DMS79 (cell line): ENCODE data around the gene SLC5A1.
"Not testable (repeated sequence)": the region's sequence is repeated elsewhere in the genome, so short reads cannot be mapped to it uniquely, and the experiment has no call there.

Source experiments
- DNase-seq: peaks from one replicate; lab custom pipeline; 2025; lab: John Stamatoyannopoulos, UW

The SLC5A1 gene

DNA sequence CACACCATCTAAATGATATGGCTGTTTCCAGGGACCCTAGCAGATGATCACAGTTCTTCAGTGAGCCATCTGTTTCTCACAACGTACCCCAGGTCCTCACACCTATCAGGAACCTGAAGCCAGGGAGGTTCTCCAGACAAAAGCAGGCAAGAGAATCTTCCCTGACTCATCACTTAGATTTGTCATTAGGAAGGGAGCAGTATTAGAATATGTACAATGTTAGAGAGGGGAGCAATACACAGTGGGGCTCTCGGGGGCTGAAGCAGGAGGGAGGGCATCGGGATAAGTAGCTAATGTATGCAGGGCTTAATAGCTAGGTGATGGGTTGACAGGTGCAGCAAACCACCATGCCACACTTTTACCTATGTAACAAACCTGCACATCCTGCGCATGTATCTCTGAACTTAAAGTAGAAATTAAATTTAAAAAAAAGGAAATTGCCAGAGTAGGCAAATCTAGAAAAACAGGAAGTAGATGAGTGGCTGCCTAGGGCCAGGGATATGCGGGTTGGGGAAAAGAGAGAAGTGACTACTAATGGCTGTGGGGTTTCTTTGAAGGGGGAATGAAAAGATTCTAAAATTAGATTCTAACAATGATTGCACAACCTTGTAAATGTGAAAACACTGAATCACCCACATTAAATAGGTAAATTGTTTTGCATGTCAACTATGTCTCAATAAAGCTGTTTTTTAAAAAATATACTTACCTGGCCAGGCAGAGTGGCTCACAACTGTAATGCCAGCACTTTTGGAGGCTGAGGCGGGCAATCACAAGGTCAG, 101.6 kb downstream of the SLC5A1 start:
- DNase-seq, result no peak

DNA sequence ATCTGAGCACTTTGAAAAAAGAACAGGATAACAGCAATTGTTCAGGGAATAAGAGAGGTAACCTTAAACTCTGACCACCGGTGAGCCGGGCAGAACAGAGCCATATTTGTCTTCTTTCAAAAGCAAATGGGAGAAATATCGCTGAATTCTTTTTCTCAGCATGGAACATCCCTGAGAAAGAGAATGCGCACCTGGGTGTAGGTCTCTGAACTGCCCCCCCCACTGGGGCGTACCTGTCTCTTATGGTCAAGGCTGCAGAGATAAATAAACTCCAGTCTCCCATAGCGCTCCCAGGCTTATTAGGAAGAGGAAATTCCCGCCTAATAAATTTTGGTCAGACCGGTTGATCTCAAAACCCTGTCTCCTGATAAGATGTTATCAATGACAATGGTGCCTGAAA, 104.1 kb downstream of the SLC5A1 start:
- not testable (repeated sequence) for DNase-seq

DNA sequence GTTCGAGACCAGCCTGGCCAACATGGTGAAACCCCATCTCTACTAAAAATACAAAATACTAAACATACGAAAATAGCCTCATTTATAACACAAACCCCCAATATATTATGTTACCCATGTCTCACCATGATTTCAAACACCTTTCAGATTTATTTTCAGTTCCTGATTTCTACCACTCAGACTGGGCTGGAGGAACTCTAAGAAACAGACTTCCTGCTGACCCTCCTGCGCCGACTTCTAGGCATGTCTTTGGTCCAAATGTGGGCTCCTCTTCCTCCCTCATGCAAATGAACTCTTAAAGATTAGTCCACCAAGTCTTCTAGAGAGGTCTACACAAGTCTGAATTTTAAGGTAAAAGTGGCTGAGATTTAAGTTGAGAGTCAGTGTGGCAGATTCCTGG, 105.3 kb downstream of the SLC5A1 start:
- DNase-seq, result not testable (repeated sequence)

DNA sequence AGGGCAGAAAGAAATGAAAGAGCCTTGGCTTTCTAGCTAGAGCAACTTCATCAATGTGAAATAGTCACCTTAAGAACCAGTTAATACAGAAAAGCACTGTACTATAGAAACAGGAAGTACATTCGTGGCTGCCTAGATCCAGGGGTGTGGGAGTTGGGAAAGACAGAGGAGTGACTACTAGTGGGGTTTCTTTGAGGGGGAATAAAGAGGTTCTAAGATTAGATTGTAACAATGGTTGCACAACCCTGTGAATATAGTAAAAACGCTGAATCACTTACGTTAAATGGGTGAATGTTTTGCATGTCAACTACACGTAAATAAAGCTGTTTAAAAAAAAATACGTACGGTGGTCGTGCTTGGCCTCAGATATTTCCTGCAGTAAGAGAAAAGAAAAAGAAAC, 107.6 kb downstream of the SLC5A1 start:
- not testable (repeated sequence) for DNase-seq

DNA sequence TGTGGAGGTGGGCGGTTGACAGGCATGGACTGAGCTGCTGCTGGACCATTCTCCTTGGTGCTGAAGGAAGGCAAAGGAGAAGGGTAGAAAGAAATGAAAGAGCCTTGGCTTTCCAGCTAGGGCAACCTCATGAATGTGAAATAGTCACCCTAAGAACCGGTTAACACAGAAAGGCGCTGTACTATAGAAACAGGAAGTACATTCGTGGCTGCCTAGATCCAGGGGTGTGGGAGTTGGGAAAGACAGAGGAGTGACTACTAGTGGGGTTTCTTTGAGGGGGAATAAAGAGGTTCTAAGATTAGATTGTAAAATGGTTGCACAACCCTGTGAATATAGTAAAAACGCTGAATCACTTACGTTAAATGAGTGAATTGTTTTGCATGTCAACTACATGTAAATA, 108.6 kb downstream of the SLC5A1 start:
- not testable (repeated sequence) for DNase-seq

DNA sequence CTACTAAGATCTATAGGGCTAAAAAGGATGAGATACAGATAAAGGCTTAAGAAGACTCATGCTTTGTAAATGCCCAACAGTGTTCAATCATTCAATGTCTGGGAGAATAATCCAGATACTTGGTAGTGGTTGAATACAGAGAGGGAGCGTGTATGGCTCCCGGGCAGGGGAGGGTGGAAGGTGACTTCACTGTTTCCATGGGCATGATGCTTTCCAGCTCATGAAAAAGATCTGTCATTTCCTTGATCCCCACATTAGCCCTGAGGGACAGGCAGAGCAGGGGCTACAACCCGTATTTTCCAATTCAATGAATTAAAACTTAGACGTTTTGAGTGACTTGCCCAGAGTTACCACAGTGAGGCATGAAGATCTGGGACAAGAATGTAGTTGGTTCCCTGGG, 111.7 kb downstream of the SLC5A1 start:
- DNase-seq, result not testable (repeated sequence)

DNA sequence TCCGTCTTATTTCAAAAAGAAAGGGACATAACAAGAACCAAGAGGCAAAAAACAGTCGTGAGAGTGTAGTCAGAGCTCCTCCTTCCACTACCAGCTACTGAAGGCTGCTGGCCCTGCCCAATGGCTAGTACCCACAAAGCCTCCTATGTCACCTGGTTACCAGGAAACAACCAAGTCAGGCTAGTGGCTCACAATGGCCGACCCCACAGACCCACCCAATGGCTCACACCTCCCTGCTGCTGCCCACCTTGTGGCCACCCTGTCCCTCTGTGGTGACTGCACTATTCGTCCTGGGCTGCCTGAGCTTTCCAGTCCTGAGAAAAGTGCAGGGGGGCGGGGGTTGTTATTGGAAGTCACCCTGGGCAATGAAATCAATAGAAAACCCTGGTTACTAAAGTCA, 114.6 kb downstream of the SLC5A1 start:
- not testable (repeated sequence) for DNase-seq

DNA sequence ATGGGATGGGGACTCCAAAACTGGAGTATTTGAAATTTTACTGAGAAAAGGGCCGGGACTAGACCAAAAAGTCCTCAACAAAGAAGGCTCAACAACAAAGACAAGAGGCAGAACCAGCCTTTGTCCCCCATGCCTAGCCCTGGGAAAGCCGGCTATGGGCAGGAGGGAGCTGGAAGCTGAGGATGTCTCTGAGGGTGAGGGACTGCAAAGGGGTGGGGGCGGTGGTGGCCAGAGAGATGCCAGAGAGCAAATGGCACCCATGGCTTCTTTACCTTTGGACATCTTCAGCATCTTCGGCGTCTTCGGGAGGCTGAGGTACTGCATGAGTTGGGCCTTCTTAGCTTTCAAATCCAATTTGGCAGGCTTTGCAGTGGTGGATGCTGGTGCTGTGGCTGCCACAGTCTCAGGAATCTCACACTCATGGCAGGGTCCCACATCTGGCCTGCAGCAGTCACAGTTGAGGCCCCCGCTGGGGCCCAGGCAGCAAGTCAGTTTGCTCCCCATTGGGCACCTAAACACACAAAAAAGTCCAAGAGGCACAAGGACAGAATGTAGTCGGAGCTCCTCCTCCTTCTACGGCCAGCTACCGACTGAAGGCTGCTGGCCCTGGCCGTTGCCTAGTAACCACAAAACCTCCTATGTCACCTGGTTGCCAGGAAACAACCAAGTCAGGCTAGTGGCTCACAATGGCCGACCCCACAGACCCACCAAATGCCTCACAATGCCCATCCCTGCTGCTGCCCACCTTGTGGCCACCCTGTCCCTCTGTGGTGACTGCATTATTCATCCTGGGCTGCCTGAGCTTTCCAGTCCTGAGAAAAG, 115.9 kb downstream of the SLC5A1 start, which contains the start of gene C22orf42:
C22orf42 (minus strand) TSS at position 592 of the 822 bp plus-strand sequence; CDS start at position 504, 88 bp downstream.
- no peak for DNase-seq

DNA sequence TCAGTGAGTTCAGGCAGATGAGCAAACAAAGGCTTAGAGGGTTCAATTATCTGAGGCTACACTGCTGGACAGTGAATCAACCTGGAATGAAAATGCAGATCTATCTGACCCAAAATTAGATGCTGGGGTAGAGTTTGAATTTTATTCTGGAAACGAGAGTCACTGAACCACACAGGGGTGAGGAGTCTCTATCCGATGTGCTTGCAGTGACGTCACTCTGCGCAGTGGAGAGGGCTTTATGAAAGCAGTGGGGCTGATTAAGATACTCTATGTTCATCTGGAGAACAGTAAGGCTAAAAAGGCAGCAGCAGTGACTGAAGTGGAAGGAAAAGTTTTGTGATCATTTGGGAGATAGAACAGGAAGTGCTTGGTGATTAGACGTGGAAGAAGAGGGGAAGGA, 117.3 kb downstream of the SLC5A1 start:
- not testable (repeated sequence) for DNase-seq
